PC-3 (cell line): ENCODE measurements around the gene PRR20B.

ENCODE experiments used
- CTCF ChIP-seq: fragments of 300-600 bp; sonication (generic); conservative IDR thresholded peaks from 2 replicates; pipeline ENCODE4 v1.5.1; 2017; ENCODE audit warnings: antibody characterized with exemption, low read depth, mild to moderate bottlenecking, low read length
- EZH2 ChIP-seq: fragments of 300-600 bp; sonication (generic); IDR thresholded peaks from one replicate; pipeline ENCODE4 v1.6.1; 2017; ENCODE audit warnings: antibody characterized with exemption, mild to moderate bottlenecking, low read length; ENCODE audit not compliant: unreplicated experiment
- EZH2phosphoT487 ChIP-seq: fragments of 300-600 bp; sonication (generic); IDR thresholded peaks from 2 replicates; pipeline ENCODE4 v1.6.1; 2018; ENCODE audit warnings: mild to moderate bottlenecking, antibody characterized with exemption, low read length, borderline replicate concordance

GRCh38 chr13:57138988-57139387 lies 8.3 kb upstream of the PRR20B start:
- no peak for TF ChIP-seq CTCF
- TF ChIP-seq EZH2phosphoT487 = no peak
- no peak for TF ChIP-seq EZH2
